CD14-positive monocyte (primary cell): ENCODE results near the gene ARHGAP10. TPM values are rescaled to one million over a fixed set of nuclear protein-coding genes. Genes with fewer than 3 reads are reported as not detected.

ENCODE experiments used
- DNase-seq, 3 donors: peaks; one replicate each; pipeline ENCODE4 v3.0.0-alpha.2; 2011 to 2022
- H2AFZ ChIP-seq: 2 replicates; pipeline ENCODE4 v1.6.0; 2012; ENCODE audit warnings: mild to moderate bottlenecking, low read depth, low read length, inconsistent platforms; ENCODE audit not compliant: insufficient read depth, poor library complexity, severe bottlenecking
- H3K27ac ChIP-seq, 2 donors: 1 replicate in 1 of 2; 2 replicates in 1 of 2; pipeline ENCODE4 v1.5.1; 2012 to 2013; ENCODE audit warnings: low read length in 2 of 2, control low read depth in 1 of 2, inconsistent platforms in 1 of 2, low read depth in 1 of 2, mild to moderate bottlenecking in 1 of 2
- H3K27me3 ChIP-seq, 2 donors: one replicate each; pipeline versions ENCODE4 v1.6.0 to v1.6.1; 2011 to 2013; ENCODE audit warnings: low read length in 2 of 2; ENCODE audit not compliant: control insufficient read depth in 2 of 2, insufficient read depth in 2 of 2
- H3K36me3 ChIP-seq, 2 donors: replicated peaks in 1 of 2; 1 replicate in 1 of 2; 2 replicates in 1 of 2; pipeline versions ENCODE4 v1.5.1 to v1.6.1; 2012 to 2013; ENCODE audit warnings: low read length in 2 of 2, control low read depth in 1 of 2, inconsistent platforms in 1 of 2, mild to moderate bottlenecking in 1 of 2; ENCODE audit not compliant: insufficient read depth in 2 of 2, control insufficient read depth in 1 of 2
- H3K4me1 ChIP-seq, 2 donors: 1 replicate in 1 of 2; 2 replicates in 1 of 2; pipeline versions ENCODE4 v1.5.1 to v1.6.1; 2012 to 2013; ENCODE audit warnings: low read length in 2 of 2, control low read depth in 1 of 2, inconsistent platforms in 1 of 2, mild to moderate bottlenecking in 1 of 2, moderate library complexity in 1 of 2; ENCODE audit not compliant: insufficient read depth in 2 of 2, control insufficient read depth in 1 of 2
- H3K4me2 ChIP-seq: replicated peaks from 2 replicates; pipeline ENCODE3; 2012; ENCODE audit warnings: low read length, moderate library complexity, mild to moderate bottlenecking; ENCODE audit not compliant: poor library complexity, severe bottlenecking; ENCODE audit errors: extremely low read depth
- H3K4me3 ChIP-seq, 3 experiments: fragments of 200-600 bp in 1 of 3; sonication (generic) in 1 of 3; replicated peaks in 1 of 3; 1 replicate in 2 of 3; 2 replicates in 1 of 3; pipeline ENCODE4 v1.5.1; 2011 to 2013; ENCODE audit warnings: low read length in 3 of 3, mild to moderate bottlenecking in 3 of 3, control low read depth in 2 of 3, low read depth in 2 of 3, inconsistent platforms in 1 of 3, moderate library complexity in 1 of 3
- H3K79me2 ChIP-seq: 2 replicates; pipeline ENCODE4 v1.6.0; 2012; ENCODE audit warnings: mild to moderate bottlenecking, control low read depth, inconsistent platforms, low read length, moderate library complexity; ENCODE audit not compliant: insufficient read depth
- H3K9ac ChIP-seq: 2 replicates; pipeline ENCODE4 v1.6.0; 2017; ENCODE audit warnings: low read length, mild to moderate bottlenecking; ENCODE audit not compliant: insufficient read depth, poor library complexity, severe bottlenecking
- H3K9me3 ChIP-seq, 2 donors: replicated peaks in 1 of 2; 1 replicate in 1 of 2; 2 replicates in 1 of 2; pipeline versions ENCODE4 v1.5.1 to v1.6.1; 2012 to 2013; ENCODE audit warnings: low read length in 2 of 2, control low read depth in 1 of 2; ENCODE audit not compliant: control insufficient read depth in 1 of 2, insufficient read depth in 1 of 2
- H4K20me1 ChIP-seq: 2 replicates; pipeline ENCODE4 v1.6.0; 2012; ENCODE audit warnings: mild to moderate bottlenecking, low read length, control low read depth, moderate library complexity; ENCODE audit not compliant: insufficient read depth
- H3K27ac Mint-ChIP-seq, 7 donors: one replicate each; pipeline ENCODE4 v1.8.0; 2020; ENCODE audit warnings: mild to moderate bottlenecking in 7 of 7, mixed read lengths in 7 of 7, moderate library complexity in 6 of 7, inconsistent platforms in 2 of 7
- H3K27me3 Mint-ChIP-seq, 3 donors: one replicate each; pipeline ENCODE4 v1.8.0; 2021 to 2022; ENCODE audit warnings: low read depth in 3 of 3, mild to moderate bottlenecking in 3 of 3, mixed read lengths in 3 of 3, moderate library complexity in 3 of 3, inconsistent platforms in 1 of 3
- H3K36me3 Mint-ChIP-seq, 2 donors: one replicate each; pipeline ENCODE4 v1.8.0; 2020; ENCODE audit warnings: mixed read lengths in 2 of 2, inconsistent platforms in 1 of 2, mild to moderate bottlenecking in 1 of 2
- H3K4me1 Mint-ChIP-seq: one replicate; pipeline ENCODE4 v1.8.0; 2020; ENCODE audit warnings: mild to moderate bottlenecking, mixed read lengths
- H3K4me3 Mint-ChIP-seq, 2 donors: one replicate each; pipeline ENCODE4 v1.8.0; 2020; ENCODE audit warnings: mild to moderate bottlenecking in 2 of 2, mixed read lengths in 2 of 2, moderate library complexity in 1 of 2
- H3K9me3 Mint-ChIP-seq, 7 donors: one replicate each; pipeline ENCODE4 v1.8.0; 2020 to 2022; ENCODE audit warnings: mixed read lengths in 7 of 7, mild to moderate bottlenecking in 6 of 7, moderate library complexity in 6 of 7, inconsistent platforms in 2 of 7
- WGBS: methylation state at CpG from one replicate; pipeline ENCODE4 v1.1.5; 2013; ENCODE audit warnings: missing lambda C conversion rate; ENCODE audit not compliant: insufficient coverage; 5-methylcytosine and 5-hydroxymethylcytosine counted together
- intact Hi-C, 2 donors: fragments of 100-400 bp; cut with micrococcal nuclease; formaldehyde crosslinking; loops; one replicate each; pipeline versions ENCODE4 v1.15.0 to v1.15.1; 2023
- polyA plus RNA-seq, 3 donors: library from polyadenylated mRNA; depleted of rRNA in 1 of 3; unstranded in 2 of 3; stranded (reverse) in 1 of 3; fragments of 300-500 nt in 2 of 3; fragments of >200 nt in 1 of 3; fragmentation: Illumina TruSeq in 2 of 3; gene quantifications; 1 replicate in 2 of 3; 2 replicates in 1 of 3; pipeline ENCODE4 v1.2.3, GENCODE V29; 2012 to 2021
- TF ChIP-seq, protein P1 (sequence below): fragments of 200-600 bp; IDR thresholded peaks from one replicate; pipeline ENCODE4 v1.8.0; 2022; ENCODE audit warnings: antibody characterized with exemption, mild to moderate bottlenecking

The ARHGAP10 gene
- polyA plus RNA-seq, 3 donors = 1.7 to 4.3 (median 3.0) TPM

DNA sequence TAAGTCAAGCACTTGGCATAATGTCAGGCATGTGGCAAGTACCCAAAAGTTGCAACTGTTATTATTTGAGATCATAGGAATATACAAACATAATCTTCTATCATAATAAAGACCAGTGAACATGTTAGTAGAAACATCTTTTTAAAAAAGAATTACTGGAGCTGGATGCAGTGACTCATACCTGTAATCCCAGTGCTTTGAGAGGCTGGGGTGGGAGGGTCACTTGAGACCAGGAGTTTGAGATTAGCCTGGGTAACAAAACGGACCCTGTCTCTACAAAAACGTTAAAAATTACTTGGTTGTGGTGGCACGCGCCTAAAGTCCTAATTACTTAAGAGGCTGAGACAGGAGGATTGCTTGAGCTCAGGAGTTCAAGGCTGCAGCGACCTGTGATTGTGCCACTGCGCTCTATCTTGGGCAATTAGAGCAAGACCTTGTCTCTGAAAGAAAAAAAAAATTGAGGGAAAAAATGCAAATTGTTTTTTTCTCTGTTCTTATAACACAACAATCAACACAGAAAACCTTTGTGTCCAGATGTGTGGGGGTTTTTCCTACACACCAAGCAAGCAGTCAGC lies 284.3 kb downstream of the ARHGAP10 start:
- no peak overlapping the region for H3K9ac ChIP-seq
- no peaks in the 10 kb centered on the region for H3K36me3 ChIP-seq

DNA sequence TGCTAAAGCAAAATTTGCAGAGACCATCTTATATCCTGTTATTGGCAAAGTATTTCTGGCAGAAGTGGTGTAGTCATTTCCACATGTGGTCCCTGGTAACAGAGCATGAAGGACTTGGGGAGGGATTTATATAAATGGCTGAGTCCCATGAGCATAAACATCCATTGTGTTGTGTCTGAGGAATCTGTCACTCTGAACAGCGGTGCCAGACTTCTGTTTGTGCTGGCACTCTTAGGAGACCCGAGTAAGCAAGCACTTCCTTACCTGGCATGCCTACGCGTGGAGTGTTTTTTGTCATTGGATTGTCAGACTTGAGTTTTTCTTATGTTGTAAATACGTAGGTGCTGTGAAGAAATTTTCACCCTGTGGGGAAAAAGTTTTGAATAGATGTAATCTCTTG lies 285.9 kb downstream of the ARHGAP10 start:
- H3K9me3 ChIP-seq = no peaks in the 10 kb centered on the region
- H3K27ac ChIP-seq = no peak overlapping the region
- H3K4me3 ChIP-seq = no peak overlapping the region
- H3K27me3 ChIP-seq = no peaks in the 10 kb centered on the region
- WGBS = 94% methylated on average over 2 of the region's 5 CpGs
- no peaks in the 10 kb centered on the region for H3K79me2 ChIP-seq
- Mint-ChIP-seq H3K4me1 (peaks cover 10% of the 10 kb centered on the region), H3K27me3 (no peaks in the 10 kb centered on the region), H3K27ac (no peak overlapping the region), H3K4me3 (no peak overlapping the region), H3K9me3 (peaks cover 0 to 2% (median 0%) of the 10 kb centered on the region in 7 donors), H3K36me3 (peaks cover 0 to 2% of the 10 kb centered on the region in 2 donors)
- H3K4me1 ChIP-seq = peaks cover 8 to 11% of the 10 kb centered on the region in 2 donors
- no peak for DNase-seq
- H4K20me1 ChIP-seq = no peaks in the 10 kb centered on the region
- no peaks in the 10 kb centered on the region for H3K36me3 ChIP-seq
- intact Hi-C loops = no loop called here
- TF ChIP-seq, protein P1, sequence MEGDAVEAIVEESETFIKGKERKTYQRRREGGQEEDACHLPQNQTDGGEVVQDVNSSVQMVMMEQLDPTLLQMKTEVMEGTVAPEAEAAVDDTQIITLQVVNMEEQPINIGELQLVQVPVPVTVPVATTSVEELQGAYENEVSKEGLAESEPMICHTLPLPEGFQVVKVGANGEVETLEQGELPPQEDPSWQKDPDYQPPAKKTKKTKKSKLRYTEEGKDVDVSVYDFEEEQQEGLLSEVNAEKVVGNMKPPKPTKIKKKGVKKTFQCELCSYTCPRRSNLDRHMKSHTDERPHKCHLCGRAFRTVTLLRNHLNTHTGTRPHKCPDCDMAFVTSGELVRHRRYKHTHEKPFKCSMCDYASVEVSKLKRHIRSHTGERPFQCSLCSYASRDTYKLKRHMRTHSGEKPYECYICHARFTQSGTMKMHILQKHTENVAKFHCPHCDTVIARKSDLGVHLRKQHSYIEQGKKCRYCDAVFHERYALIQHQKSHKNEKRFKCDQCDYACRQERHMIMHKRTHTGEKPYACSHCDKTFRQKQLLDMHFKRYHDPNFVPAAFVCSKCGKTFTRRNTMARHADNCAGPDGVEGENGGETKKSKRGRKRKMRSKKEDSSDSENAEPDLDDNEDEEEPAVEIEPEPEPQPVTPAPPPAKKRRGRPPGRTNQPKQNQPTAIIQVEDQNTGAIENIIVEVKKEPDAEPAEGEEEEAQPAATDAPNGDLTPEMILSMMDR = no peak
- H3K4me2 ChIP-seq = no peak overlapping the region
- H3K9ac ChIP-seq = no peak overlapping the region
- no peak overlapping the region for H2AFZ ChIP-seq

More for the DNA sequence above, 284.3 kb downstream of the ARHGAP10 start:
- no peaks in the 10 kb centered on the region for H3K27me3 ChIP-seq
- H2AFZ ChIP-seq = no peak overlapping the region
- no peak overlapping the region for H3K27ac ChIP-seq
- intact Hi-C loops = no loop called here
- no peak overlapping the region for H3K4me2 ChIP-seq
- peaks cover 0 to 5% (median 2%) of the 10 kb centered on the region in 7 donors for H3K9me3 Mint-ChIP-seq
- DNase-seq = no peak
- H3K36me3 Mint-ChIP-seq = peaks cover 0 to 2% of the 10 kb centered on the region in 2 donors
- no peaks in the 10 kb centered on the region for H3K79me2 ChIP-seq
- H3K4me1 Mint-ChIP-seq = peaks cover 10% of the 10 kb centered on the region
- peaks cover 0 to 4% of the 10 kb centered on the region in 2 donors for H3K9me3 ChIP-seq
- no peak overlapping the region for H3K4me3 ChIP-seq
- peaks cover 8 to 11% of the 10 kb centered on the region in 2 donors for H3K4me1 ChIP-seq
- WGBS = 92% methylated on average over 2 of the region's 6 CpGs
- no peak overlapping the region for H3K4me3 Mint-ChIP-seq
- H4K20me1 ChIP-seq = no peaks in the 10 kb centered on the region
- no peaks in the 10 kb centered on the region for H3K27me3 Mint-ChIP-seq
- H3K27ac Mint-ChIP-seq = no peak overlapping the region
- TF ChIP-seq, protein P1 = no peak
